Measurements from ENCODE around the gene RPTOR.
A peak's percentile ranks its signal among the peaks of the same experiment; 100 is the strongest.
"Not testable (repeated sequence)": the region's sequence is repeated elsewhere in the genome, so short reads cannot be mapped to it uniquely, and the experiment has no call there.

The RPTOR gene

DNA sequence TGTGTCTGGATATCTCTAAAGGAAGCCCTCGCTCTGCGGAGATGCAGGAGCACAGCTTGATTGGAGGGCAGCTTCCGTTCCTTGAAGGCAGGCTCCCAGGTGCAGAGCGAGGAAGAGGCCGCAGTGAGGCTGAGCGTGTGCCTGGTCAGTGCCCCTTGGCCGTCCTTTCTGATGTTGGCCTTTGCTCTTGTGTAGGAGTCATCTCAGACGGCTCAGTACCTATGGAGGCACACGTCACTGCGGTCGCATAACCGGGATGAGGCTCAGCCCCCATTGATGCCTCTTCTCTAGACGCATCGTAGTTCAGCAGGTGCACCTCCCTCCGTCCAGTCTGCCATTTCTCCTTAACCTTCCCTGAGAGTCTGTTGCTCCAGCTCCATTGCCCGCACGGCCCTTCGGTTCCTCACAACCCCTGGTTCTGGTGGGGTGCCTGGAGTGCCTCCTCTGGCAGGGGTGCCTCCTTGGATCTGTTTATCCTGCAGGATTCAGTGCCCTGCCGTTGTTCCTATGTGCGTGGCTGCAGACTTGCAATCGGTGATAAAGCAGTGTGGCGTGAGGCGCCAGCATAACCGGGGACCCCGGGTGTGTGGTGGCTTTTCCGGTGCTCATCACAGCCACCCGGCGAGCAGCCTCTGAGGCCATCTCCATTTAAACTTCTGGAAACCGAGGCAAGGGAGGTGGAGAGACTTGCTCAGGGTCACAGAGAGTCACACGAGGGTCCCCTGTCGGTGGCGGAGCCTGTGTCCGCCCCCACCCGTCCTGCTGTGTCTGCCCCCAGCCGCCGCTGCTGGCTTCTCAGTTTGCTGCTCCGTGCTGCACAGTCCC, 258.2 kb downstream of the RPTOR start:
- no peak overlapping the region for H3K4me3 Mint-ChIP-seq
- H3K4me1 Mint-ChIP-seq = no peaks in the 10 kb centered on the region
- H3K36me3 Mint-ChIP-seq = peaks cover 59% of the 10 kb centered on the region
- H3K9me3 Mint-ChIP-seq = peaks cover 14% of the 10 kb centered on the region
- no peaks in the 10 kb centered on the region for H3K27me3 Mint-ChIP-seq
- ATAC-seq = no peak
- H3K27ac Mint-ChIP-seq = no peak overlapping the region

DNA sequence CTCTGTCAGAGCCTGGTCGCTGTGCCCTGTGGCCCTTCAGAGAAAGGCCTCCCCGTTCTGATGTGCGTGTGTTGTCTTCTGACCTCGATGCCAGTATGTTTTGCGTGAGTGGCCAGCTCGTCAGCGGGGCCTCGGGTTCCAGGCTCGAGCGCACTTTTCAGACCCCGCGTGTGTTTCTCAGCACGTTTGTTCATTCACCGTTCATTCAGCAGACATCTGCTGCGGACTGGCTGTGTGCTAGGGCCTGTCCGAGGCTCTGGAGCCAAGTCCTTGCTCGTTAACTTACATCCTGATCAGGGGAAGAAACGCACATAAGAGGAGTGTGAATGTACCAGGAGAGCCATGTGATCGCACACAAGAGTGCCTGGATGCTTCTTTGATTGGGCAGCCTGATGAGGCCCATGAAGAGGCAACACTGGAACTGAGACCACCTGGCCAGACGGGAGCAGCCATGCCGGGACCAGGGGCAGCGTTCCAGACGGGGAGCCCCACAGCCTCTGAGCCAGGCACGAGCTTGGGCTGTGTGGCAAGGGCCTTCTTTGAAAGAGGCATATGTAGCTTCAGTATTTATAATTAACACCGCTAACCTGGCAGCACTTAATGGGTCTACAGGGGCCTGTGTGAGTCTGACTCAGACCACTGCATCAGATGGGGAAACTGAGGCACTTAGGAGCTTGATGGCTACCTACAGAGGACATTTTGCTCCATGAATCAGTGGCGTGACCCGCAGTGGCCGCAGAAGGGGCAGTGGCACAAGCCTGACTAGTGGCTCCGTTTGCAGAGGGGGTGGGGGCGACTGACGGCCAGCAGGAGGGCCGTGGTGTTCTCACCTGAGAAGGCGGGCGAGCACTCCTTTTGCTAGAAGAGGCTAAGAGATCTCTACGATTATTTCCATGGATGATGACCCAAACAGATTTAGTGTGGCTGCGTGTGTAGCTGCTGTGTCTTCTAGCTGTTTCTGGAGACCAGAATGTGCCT, 259.1 kb downstream of the RPTOR start:
- no peak overlapping the region for H3K4me3 Mint-ChIP-seq
- H3K4me1 Mint-ChIP-seq = no peaks in the 10 kb centered on the region
- H3K36me3 Mint-ChIP-seq = peaks cover 58% of the 10 kb centered on the region
- H3K9me3 Mint-ChIP-seq = peaks cover 14% of the 10 kb centered on the region
- no peak overlapping the region for H3K27ac Mint-ChIP-seq
- ATAC-seq = no peak
- no peaks in the 10 kb centered on the region for H3K27me3 Mint-ChIP-seq

DNA sequence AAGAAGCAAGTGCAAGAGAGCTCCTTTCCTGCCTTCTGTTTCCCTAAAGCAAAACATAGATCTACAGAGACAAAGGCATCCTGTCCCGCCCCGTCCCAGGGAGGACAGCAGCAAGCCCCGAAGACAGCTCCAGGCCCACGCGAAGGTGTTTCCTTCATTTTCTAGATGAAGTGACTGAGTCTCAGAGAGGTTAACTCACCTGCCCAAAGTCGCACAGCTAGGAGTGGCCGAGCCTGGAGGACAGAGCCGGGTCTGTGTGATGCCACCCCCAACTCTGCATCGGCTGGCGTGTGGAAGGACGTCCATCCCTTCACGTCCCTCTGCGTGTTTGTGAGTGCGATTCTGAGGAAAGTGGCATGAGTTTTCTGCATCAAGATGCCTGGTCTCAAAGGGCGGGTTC, 259.8 kb downstream of the RPTOR start:
- H3K27me3 Mint-ChIP-seq = no peaks in the 10 kb centered on the region
- H3K36me3 Mint-ChIP-seq = peaks cover 60% of the 10 kb centered on the region

DNA sequence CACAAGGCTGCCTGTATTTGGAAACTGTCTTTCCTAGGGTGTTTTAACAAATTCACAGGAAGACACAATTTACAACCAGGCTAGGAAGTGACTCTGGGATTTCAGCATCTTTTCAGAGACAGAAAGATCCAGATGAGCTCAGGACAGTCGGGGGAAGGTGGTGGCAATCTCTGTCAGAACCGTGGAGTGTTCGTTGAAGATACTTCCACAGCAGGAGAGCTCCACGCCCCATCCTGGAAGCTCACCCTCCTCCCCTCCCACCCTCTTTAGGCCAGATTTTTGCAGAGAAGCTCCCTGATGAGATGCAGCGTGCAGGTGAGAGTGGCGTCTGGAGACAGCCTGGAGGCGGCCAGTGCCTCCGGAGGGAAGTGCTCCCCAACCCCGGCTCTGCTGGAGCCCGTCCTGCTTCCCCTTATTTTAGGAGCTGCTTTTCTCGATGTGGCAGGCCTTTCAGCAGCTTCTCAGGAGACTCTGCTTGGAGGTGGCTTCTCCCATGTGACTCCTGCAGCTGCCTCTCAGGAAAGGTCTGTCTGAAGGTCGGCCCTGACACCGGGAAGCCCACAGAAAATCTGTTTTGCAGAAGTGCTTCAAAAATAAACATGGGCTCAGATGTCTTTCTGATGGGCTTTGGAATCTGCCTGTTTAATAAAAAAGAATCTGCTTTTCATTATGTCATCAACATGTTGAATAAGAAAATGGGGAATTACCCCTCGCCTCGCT, 260.6 kb downstream of the RPTOR start:
- ATAC-seq = no peak
- H3K27ac Mint-ChIP-seq = no peak overlapping the region
- H3K4me1 Mint-ChIP-seq = no peaks in the 10 kb centered on the region
- H3K9me3 Mint-ChIP-seq = peaks cover 14% of the 10 kb centered on the region
- peaks cover 60% of the 10 kb centered on the region for H3K36me3 Mint-ChIP-seq
- H3K4me3 Mint-ChIP-seq = no peak overlapping the region
- no peaks in the 10 kb centered on the region for H3K27me3 Mint-ChIP-seq

More for the DNA sequence above, 259.8 kb downstream of the RPTOR start:
- no peak for ATAC-seq
- Mint-ChIP-seq H3K4me1 (no peaks in the 10 kb centered on the region), H3K9me3 (peaks cover 14% of the 10 kb centered on the region), H3K4me3 (no peak overlapping the region), H3K27ac (no peak overlapping the region)

DNA sequence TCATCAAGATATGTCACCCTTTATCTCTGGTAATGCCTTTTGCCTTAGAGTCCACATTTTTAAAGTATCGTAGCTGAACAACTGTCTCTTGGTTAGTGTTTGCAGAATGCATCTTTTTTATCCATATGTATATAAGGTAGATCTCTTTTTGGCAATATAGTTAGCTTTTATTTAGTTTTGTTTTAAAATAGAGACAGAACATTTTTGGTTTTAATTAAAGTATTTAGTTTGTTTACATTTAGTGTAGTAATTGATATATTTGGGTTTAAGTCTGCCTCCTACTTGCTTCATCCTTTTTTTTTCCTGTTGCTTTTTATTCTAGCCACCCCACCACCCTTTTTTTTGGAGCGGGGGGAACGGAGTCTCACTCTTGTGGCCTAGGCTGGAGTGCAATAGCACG, 262.4 kb downstream of the RPTOR start:
- Mint-ChIP-seq H3K4me1 (peaks cover 12% of the 10 kb centered on the region), H3K4me3 (no peak overlapping the region), H3K9me3 (peaks cover 14% of the 10 kb centered on the region), H3K36me3 (peaks cover 59% of the 10 kb centered on the region), H3K27ac (no peak overlapping the region), H3K27me3 (no peaks in the 10 kb centered on the region)
- ATAC-seq = no peak

DNA sequence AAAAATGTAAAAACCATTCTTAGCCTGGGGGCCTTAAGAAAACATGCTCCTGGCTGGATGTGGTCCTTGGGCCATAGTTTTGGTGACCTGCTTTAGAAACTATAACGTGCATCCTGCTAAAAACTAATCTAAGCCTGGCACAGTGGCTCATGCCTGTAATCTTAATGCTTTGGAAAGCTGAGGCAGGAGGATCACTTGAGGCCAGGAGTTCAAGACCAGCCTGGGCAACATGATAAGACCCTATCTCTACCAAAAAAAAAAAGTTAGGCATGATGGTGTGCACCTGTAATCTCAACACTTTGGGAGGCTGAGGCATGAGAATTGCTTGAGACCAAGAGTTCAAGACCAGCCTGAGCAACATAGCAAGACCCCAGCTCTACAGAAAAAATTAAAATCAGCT, 263.2 kb downstream of the RPTOR start:
- H3K4me3 Mint-ChIP-seq = no peak overlapping the region
- H3K27ac Mint-ChIP-seq = no peak overlapping the region
- no peak for ATAC-seq
- H3K36me3 Mint-ChIP-seq = peaks cover 61% of the 10 kb centered on the region
- peaks cover 18% of the 10 kb centered on the region for H3K4me1 Mint-ChIP-seq
- no peaks in the 10 kb centered on the region for H3K27me3 Mint-ChIP-seq
- peaks cover 14% of the 10 kb centered on the region for H3K9me3 Mint-ChIP-seq

DNA sequence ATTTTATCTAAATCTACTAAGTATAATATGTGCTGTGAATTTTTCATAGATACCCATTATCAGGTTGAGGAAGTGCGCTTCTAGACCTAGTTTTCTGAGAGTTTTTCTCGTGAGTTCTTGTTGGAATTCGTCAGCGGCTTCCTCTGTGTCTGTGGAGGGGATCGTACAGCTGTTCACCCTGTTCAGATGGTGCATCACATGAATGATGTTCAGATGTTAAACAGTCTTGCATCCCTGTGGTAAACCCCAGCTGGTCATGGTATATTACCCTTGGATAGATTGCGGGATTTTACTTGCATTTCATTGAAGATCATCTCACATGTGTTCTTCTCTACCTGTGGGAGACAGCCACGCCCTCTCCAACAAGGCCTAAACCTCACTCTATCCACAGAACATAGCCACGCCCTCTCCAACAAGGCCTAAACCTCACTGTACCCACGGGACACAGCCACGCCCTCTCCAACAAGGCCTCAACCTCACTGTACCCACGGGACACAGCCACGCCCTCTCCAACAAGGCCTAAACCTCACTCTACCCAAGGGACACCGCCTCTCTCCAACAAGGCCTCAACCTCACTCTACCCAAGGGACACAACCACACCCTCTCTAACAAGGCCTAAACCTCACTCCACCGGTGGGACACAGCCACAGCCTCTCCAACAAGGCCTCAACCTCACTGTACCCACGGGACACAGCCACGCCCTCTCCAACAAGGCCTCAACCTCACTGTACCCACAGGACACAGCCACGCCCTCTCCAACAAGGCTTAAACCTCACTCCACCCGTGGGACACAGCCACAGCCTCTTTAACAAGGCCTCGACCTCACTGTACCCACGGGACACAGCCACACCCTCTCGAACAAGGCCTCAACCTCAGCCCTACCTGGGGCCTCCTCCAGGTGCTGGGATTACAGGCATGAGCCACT, 266.8 kb downstream of the RPTOR start:
- H3K9me3 Mint-ChIP-seq = peaks cover 11% of the 10 kb centered on the region
- peaks cover 18% of the 10 kb centered on the region for H3K4me1 Mint-ChIP-seq
- peaks cover 53% of the 10 kb centered on the region for H3K36me3 Mint-ChIP-seq
- peak; percentile 50 for ATAC-seq
- H3K27ac Mint-ChIP-seq = peak overlapping the region; percentile 57
- no peaks in the 10 kb centered on the region for H3K27me3 Mint-ChIP-seq
- no peak overlapping the region for H3K4me3 Mint-ChIP-seq

DNA sequence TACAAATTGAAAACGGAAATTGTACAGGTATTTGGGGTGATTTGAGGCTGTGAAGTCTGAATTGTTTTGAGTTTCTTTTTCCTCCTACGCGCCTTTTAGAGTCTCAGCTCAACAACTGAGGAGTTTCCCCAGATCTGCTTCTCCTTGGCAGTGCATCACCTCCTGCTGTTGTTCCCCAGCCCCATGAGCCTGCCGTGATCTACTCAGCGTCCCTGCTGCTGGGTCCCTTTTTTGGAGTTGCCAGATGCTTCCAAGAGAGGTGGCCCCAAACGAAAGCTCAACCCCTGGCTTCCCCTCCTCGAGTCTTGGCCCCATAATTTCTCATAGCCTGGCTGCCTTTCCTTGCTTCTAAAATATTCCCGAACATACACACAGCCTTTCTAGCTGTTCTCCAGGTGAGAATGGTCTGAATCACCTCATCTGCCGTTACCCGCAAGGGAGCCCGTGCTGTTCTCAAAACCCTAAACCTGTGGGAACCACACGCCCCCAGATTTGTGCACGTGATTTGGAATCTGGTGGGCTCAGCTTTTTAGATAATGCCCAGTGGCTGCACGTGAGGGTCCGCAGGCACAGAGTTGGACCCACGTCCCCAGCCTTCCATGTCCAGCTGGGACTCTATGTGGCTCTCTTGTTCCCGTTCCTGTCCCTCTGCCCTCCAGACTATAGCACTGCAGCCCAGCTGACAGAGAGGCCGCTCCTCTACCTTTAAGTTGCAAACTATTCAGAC, 267.9 kb downstream of the RPTOR start:
- H3K27ac Mint-ChIP-seq = peak overlapping the region; percentile 57
- ATAC-seq = no peak
- H3K4me1 Mint-ChIP-seq = peaks cover 19% of the 10 kb centered on the region
- H3K36me3 Mint-ChIP-seq = peaks cover 48% of the 10 kb centered on the region
- H3K4me3 Mint-ChIP-seq = no peak overlapping the region
- H3K27me3 Mint-ChIP-seq = no peaks in the 10 kb centered on the region
- H3K9me3 Mint-ChIP-seq = peaks cover 2% of the 10 kb centered on the region

DNA sequence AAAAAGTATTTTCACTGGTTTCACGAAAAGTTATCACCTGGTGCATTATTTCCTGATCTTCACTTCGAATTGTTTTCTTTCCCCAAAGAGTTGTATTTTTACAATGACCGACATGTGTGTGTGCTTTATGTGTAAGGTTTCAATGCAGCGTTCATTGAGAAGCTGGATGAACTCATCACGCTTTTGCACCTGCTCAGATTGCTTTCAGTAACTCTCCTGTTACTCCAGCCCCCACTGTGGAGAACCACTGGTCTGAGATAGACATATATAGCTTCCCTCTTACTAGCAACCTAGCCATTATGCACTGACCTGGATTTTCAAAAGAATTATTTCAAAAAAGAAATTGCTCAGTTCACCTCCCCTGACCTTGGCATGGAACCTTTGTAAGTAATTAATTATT, 268.7 kb downstream of the RPTOR start:
- H3K9me3 Mint-ChIP-seq = no peaks in the 10 kb centered on the region
- ATAC-seq = no peak
- H3K4me3 Mint-ChIP-seq = no peak overlapping the region
- H3K36me3 Mint-ChIP-seq = peaks cover 49% of the 10 kb centered on the region
- no peak overlapping the region for H3K27ac Mint-ChIP-seq
- H3K4me1 Mint-ChIP-seq = peaks cover 23% of the 10 kb centered on the region
- H3K27me3 Mint-ChIP-seq = no peaks in the 10 kb centered on the region

DNA sequence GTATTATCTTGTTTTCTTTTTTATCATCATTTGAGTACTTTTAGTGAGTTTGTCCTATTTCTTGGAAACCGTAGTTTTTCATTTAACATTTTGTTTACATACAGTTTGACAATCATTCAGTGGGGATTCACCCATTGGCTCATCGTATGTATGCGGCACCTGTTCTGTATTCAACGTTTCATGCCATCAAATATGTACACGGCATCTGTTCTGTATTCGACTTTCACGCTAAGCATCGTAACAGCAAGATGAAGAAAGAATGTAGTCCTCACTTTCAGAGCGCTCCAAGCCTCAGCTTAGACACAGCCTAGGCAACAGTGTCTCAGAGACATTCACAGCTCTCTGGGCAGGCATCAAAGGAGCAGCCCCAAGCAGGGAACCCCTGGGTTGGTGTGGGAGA, 269.9 kb downstream of the RPTOR start:
- no peak overlapping the region for H3K27ac Mint-ChIP-seq
- peaks cover 30% of the 10 kb centered on the region for H3K4me1 Mint-ChIP-seq
- ATAC-seq = no peak
- H3K27me3 Mint-ChIP-seq = no peaks in the 10 kb centered on the region
- peaks cover 42% of the 10 kb centered on the region for H3K36me3 Mint-ChIP-seq
- no peak overlapping the region for H3K4me3 Mint-ChIP-seq
- no peaks in the 10 kb centered on the region for H3K9me3 Mint-ChIP-seq

- Mint-ChIP-seq H3K36me3 (peaks cover 42% of the 10 kb centered on the region), H3K4me1 (peaks cover 30% of the 10 kb centered on the region), H3K27ac (no peak overlapping the region), H3K9me3 (no peaks in the 10 kb centered on the region), H3K4me3 (no peak overlapping the region), H3K27me3 (no peaks in the 10 kb centered on the region)
- no peak for ATAC-seq
These were observed 270.6 kb downstream of the RPTOR start for GRCh38 chr17:80815151-80815681.

DNA sequence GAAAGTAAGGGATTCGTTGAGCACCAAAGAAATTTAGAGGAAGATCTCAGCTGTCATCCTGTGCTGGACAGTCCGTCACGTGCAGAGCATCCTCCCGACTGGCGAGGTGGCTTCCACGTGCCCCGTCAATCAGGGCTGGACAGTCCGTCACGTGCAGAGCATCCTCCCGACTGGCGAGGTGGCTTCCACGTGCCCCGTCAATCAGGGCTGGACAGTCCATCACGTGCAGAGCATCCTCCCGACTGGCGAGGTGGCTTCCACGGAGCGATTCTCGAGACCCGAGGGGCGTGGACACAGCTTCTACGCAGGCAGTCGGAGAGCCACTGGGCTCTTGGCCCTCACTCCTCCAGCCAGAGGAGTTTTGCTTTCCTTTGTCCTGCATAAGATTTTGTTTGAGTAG, 271.1 kb downstream of the RPTOR start:
- H3K4me3 Mint-ChIP-seq, H3K9me3 Mint-ChIP-seq, H3K27me3 Mint-ChIP-seq, H3K27ac Mint-ChIP-seq, ATAC-seq: not testable (repeated sequence)
- H3K4me1 Mint-ChIP-seq = peaks cover 30% of the 10 kb centered on the region
- peaks cover 42% of the 10 kb centered on the region for H3K36me3 Mint-ChIP-seq

DNA sequence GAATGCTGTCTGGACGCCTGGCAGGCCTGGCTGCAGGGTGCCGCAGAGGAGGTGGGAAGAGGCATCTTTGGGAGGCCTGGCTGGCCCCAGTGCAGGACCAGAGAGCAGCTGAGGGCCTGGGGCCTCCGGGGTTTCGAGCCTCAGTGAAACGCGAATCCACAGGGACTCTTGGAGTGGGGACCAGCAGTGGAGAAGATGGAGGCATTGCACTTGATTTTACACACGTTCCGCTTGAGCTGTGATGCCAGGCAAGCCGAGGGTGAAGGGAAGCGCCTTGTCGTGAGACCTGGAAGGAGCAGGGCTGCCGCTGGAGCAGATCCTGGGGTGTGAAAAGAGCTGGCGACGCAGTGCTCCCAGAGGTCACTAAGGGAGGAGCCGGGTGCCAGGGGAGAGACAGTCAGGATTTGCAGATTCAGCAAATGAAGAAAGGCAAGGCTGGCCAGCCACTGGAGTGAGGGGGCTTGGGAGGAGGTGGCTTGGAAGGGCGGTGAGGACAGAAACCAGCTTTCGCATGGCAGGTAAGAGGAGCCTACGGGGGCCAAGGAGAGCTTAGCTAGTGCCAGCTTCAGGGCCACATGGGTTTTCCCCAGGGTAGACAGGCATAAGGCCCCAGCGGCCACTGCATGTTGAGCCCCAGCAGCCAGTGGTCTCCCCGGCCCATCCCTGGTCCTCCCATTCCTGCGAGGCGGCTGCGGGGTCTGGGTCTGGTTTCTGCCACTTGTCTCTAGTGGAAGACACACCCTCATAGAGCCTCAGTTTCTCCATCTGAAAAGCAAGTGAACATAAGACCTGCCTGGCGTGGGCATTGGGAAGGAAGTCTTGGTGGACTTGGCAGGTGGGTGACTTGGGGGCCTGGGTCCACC, 271.8 kb downstream of the RPTOR start:
- H3K4me3 Mint-ChIP-seq = no peak overlapping the region
- no peaks in the 10 kb centered on the region for H3K27me3 Mint-ChIP-seq
- peaks cover 24% of the 10 kb centered on the region for H3K4me1 Mint-ChIP-seq
- no peak overlapping the region for H3K27ac Mint-ChIP-seq
- ATAC-seq = no peak
- no peaks in the 10 kb centered on the region for H3K9me3 Mint-ChIP-seq
- H3K36me3 Mint-ChIP-seq = peaks cover 42% of the 10 kb centered on the region

All from stimulated activated memory B cell treated with anti-CD40 and anti-IgM and Interleukin-4, amounts not matched to agents 10 μg/mL and 1 μg/mL and 100 μg/mL, for 72 hours (primary cell).